ENCODE results near the gene NEDD9. TPM values are rescaled to one million over a fixed set of nuclear protein-coding genes. Genes with fewer than 3 reads are reported as not detected.

NEDD9 gene
- total RNA-seq, 1 experiment from 2014 or later: 1.2 TPM

DNA sequence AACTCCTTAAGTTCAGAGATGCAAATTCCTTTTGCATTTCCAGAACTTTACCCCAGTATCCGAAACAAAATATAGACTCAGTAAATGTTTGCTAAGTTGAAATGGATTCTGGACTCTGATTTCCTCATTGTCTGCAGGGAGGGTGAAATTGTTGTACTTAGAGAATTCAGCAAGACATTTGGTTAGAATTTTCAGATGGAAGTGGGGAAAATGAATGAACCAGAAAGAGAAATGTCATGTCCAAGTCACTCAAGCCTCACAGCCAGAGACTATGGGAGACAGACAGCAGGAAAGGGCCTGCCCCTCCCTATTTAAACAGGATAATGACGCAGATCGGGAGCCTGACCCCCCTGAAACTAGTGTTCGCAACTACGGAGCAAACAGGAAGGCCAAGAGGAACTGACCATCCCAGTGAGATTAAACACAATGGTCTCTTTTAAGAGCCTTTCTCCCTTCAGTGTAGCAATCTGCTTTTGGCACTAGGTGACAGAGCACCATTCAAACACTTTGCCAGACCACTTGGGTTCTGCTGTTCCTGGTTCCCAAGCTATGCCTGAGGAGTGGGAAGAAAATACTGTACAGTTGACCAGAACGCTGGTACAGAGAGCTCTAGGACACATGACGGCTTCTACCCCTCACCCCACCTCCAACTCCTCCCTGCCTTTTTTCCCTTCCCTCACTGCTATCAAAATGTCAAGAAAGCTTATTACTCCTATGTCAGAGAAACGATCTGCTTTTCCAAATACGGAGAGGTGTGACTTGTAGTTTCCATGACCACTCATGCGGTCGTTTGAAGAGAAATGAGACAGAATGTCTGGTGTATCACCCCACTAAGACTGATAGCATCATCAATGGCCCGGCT is 13.7 kb downstream of the NEDD9 start:
- no peak for DNase-seq (ENCODE audit: low spot score)

DNA sequence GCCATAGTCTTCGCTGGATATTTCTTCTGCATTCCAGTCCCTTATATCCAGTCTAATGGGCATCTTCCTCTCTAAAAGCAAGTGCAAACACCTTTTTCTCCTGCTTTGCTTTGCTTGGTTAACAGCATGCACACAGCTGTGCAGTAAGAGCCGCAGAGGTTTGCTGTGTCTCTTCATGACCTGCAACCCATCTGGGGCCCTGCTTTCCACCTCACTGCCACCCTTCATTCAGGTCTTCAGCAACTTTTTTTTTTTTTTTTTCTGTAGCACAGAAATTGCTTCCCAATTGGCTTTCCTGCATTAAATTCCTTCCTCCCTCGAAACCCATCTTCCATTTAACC is 14.4 kb downstream of the NEDD9 start:
- no peak for DNase-seq (ENCODE audit: low spot score)

- peak; percentile 30 for DNase-seq (ENCODE audit: low spot score)
Measured at GRCh38 chr6:11217360-11218101, 14.9 kb downstream of the NEDD9 start.

GRCh38 chr6:11215773-11216172 is 16.7 kb downstream of the NEDD9 start:
- no peak for DNase-seq (ENCODE audit: low spot score)

- no peak for DNase-seq (ENCODE audit: low spot score)
Measured at GRCh38 chr6:11214901-11215300, 17.6 kb downstream of the NEDD9 start.

DNA sequence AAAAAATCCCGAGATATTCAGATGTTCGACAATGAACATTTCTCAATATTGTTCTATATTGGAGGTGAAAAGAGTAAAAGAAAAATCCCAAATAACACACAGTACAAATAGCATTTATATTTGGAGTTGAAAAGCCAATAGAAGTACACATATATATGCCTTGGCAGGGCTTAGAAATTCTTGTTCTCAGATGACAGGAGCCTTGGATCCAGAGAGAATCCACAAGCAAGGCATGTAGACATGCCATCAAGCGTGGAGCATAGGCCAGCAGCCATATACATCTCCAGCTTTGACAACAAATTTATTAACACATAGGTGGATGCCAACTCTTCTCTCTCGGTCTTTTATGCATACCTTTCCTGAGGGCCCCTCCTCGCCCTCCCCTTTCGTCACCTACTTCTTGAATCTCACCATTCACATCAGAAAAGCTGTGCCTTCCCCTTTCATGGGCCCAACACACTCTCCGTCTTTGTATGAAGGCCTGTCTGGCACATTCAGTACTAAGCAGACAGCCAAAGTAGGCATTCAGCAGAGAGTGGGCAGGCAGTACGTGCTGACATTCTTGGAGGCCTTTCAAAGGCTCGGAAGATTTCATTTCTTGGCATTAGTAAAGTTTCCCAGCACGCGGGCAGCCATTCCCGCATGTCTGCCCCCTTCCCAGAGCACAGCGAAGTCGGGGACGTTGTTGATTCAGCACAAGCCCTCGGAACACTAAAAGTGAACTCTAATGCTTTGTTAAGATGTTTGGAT is 18.2 kb downstream of the NEDD9 start:
- DNase-seq (ENCODE audit: low spot score): no peak

DNA sequence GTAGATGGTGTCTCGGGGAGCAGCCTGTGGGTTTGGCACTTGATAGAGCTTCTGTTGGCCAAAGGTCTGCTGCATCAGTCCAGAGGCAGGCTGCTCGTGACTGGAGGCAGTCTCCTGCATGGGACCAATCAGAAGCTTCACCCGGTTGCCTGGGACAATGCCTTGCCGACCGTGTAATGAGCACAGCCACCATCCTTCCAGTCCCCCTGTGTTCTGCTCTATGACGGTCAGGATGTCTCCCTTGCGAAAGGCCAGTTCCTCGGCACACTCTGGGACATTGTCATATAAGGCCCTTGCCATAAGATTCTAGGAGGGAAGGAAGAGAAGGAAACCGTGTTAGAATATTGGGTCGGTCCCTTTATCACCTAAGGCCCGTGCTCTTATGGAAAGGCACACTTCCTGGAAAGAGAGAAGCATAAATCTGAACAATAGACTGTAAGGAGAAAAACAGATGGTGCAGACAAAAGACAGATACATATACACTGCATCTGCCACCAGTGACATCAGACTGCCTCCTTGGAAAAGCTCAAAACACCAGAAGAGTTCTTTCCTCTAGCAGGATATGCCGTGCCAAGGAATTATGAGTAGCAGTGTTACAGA is 18.9 kb downstream of the NEDD9 start:
- DNase-seq (ENCODE audit: low spot score): no peak

- no peak for DNase-seq (ENCODE audit: low spot score)
Measured at GRCh38 chr6:11212664-11213063, 19.8 kb downstream of the NEDD9 start.

DNA sequence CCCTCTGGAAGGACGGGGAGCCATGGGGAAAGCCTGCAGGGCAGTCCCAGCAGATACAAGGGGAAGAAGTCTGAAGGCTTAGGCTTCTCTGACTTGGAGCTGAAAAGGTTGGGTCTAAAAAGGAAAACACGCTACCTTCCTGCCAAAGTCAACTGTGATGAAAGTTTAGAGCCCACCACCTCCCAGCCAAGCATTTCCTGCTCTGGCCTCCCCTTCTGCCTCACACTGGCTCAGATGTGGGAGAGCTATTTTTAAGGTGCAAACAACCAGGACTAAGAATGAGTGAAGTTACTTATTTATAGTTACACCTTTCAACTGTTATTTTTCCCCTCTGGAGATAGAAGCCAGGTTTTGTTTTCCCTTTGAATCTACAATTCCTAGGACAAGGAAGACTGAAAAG is 21.2 kb downstream of the NEDD9 start:
- no peak for DNase-seq (ENCODE audit: low spot score)

GRCh38 chr6:11210386-11211138 is 21.9 kb downstream of the NEDD9 start:
- DNase-seq (ENCODE audit: low spot score): no peak

GRCh38 chr6:11209906-11210305 is 22.6 kb downstream of the NEDD9 start:
- DNase-seq (ENCODE audit: low spot score): no peak

- DNase-seq (ENCODE audit: low spot score): no peak
Measured at GRCh38 chr6:11209369-11209768, 23.1 kb downstream of the NEDD9 start.

GRCh38 chr6:11208854-11209253 is 23.6 kb downstream of the NEDD9 start:
- DNase-seq (ENCODE audit: low spot score): no peak

DNA sequence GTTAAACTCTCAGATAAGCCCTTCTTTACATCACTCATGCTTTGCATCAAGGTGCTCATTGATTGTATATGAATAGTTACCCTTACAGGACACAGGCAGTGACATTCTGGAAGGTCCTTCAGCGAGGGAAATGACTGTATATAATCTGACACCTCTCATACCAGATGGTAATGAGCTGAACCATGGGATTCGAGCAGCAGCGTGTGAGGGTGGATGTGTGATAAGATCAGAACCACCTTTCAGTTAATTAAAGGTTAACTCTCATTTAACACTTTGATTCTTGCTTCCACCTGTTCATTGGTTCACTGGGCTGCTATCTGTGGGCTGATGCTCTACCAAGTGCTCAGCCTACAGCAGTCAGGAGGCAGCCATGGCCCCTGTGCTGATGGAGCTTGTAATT is 24.2 kb downstream of the NEDD9 start:
- no peak for DNase-seq (ENCODE audit: low spot score)

- DNase-seq (ENCODE audit: low spot score): peak; percentile 98
Measured at GRCh38 chr6:11207199-11207968, 25.1 kb downstream of the NEDD9 start.

- no peak for DNase-seq (ENCODE audit: low spot score)
Measured at GRCh38 chr6:11206576-11206975, 25.9 kb downstream of the NEDD9 start.

DNA sequence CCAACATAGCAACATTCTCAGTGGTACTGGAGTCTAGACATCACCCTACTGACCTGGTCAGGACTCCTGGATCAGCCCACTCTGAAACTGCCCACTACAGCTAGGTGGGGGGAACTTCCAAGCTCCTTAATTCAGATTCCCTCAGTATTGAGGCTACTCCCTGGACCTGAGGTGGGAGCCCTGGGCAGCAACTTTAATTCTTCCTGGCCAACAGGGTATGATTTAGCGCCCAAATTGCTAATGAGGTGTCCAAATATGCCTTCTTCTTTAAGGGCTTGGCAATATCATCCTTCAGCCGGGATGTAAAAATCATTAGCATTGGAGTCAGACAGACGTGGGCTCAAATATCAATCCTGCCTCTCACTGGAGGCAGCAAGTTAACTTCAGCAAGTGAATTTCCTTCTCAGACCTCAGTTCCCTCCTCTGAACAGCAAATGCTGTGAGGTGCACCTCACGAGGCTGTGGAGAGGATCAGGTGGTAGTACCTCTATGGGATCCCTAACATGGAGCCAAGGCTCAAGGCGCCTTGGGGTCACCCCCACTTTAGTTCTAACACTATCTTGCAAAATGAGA is 27.6 kb downstream of the NEDD9 start:
- no peak for DNase-seq (ENCODE audit: low spot score)

GRCh38 chr6:11204005-11204399 is 28.5 kb downstream of the NEDD9 start:
- DNase-seq (ENCODE audit: low spot score): no peak

- no peak for DNase-seq (ENCODE audit: low spot score)
Measured at GRCh38 chr6:11203306-11204004, 29.0 kb downstream of the NEDD9 start.

All from H4 (cell line).